ENCODE measurements around the gene FAM151A.

- no peak for TF ChIP-seq CTCF (optimal IDR thresholded peaks at IDR 0.05 in 1 of 3, IDR thresholded peaks at IDR 0.05 in 1 of 3, conservative IDR thresholded peaks at IDR 0.05 in 1 of 3; ENCODE audit: extremely low read depth in 1 of 3, insufficient read depth in 2 of 3, low read length in 3 of 3)
- TF ChIP-seq EZH2 (IDR thresholded peaks at IDR 0.05; ENCODE audit: low read length), result no peak
Measured at GRCh38 chr1:54599211-54599823, 24.0 kb downstream of the FAM151A start.

Data from keratinocyte (primary cell).